Measurements from ENCODE around the gene VCX2.
"Not testable (repeated sequence)": the region's sequence is repeated elsewhere in the genome, so short reads cannot be mapped to it uniquely, and the experiment has no call there.

The VCX2 gene

DNA sequence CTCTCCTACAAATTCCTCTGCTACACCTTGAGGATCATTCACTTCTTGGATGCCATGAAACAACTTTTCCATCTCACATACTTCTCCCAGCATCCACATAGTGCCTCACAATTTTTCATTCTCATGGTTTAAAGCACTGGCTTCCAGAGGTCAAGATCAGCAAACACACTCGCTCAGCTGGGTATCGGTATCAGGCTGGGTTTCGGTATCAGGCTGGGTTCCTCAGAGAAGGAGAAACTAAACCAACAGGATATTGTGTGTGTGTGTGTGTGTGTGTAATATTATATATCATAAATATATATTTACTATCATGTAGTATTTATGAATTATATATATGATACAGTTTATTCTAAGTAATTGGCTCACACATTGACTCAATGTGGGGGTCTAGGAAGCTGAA is at the start of gene VCX2:
VCX2 (minus strand) TSS at position 99 of the 400 bp plus-strand sequence. CDS start 624 bp downstream, outside the sequence.
- H3K27ac Mint-ChIP-seq, H3K9me3 Mint-ChIP-seq, H3K36me3 Mint-ChIP-seq, H3K27me3 Mint-ChIP-seq, H3K4me3 Mint-ChIP-seq, H3K4me1 Mint-ChIP-seq: not testable (repeated sequence)

DNA sequence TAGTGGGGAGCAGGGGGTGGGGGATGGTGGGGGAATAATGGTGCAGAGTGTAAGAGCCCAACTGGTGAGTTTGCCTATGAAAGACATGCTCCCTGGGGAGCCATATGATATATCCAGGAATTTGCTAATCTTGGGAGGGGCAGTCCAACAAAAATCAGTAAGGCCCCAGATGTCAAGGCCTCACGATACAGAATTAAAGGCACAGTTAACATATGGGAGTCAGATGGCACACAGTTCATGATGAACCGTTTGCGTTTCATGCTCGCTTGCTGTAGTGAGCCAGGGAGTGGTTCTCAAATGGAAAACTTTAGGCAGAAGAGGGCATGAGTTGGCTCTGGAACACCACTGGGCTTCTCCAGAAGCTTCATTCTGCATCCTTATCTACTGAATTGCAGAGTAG is 33.9 kb upstream of the VCX2 start:
- H3K4me1 Mint-ChIP-seq, result no peaks in the 10 kb centered on the region
- H3K9me3 Mint-ChIP-seq, result no peaks in the 10 kb centered on the region
- H3K4me3 Mint-ChIP-seq, result no peak overlapping the region
- no peaks in the 10 kb centered on the region for H3K27me3 Mint-ChIP-seq
- no peak overlapping the region for H3K27ac Mint-ChIP-seq
- no peaks in the 10 kb centered on the region for H3K36me3 Mint-ChIP-seq

DNA sequence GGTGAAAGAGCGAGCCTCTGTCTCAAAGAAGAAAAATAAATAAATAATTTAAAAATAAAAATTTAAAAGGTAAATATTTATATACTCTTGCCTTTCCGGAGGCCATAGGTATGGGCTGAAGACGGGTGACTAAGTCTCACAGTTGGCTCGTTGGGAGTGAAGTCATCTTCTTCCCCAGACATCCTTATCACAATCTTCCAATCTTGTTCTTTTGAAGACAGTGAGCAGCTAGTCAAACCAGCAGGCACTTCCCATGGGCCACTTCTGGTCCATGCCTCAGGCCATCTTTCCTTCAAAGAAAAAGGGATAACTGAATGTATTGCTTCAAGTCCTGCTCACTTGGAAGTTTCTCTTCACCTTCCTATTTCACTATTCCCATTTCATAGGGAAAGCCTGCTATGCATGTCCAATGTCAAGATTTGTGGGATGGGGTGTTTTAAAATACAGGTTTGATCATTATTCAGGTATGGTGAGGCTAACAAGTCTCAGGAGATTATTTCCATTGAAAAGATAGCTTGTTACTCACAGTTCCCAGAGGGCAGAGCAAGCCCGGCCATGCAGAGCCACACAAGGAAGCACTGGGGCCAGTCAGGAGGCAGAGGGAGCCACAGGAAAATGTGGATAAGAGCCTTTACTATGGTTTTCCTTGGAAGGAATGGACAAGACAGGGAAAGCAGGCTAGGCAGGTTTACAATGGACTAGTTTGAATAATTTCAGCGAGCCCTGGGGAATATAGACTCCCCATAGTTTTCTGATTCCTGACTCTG is 33.3 kb upstream of the VCX2 start:
- Mint-ChIP-seq H3K9me3 (no peaks in the 10 kb centered on the region), H3K27me3 (no peaks in the 10 kb centered on the region), H3K4me3 (no peak overlapping the region), H3K27ac (no peak overlapping the region), H3K36me3 (no peaks in the 10 kb centered on the region), H3K4me1 (no peaks in the 10 kb centered on the region)

DNA sequence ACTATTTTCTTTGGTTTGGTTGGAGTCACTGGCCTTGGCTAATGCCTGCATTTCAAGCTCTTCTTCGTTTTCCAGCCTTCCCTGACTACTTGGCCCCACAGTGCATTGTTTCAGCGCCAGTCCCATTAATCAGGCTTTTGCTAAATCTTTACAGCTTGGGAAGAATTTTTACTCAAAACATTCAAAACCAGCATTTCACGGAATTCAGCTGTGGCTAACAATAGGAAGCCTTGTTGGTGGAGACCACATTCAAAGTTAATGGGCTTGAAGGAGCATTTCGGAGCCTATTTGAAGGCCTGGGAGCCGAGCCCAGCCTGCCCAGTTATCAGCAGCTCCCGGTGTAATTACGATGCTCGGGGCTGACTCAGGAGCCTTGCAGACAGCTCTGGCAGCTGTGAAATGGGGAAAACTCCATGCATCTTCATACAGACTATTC is 30.8 kb upstream of the VCX2 start:
- no peaks in the 10 kb centered on the region for H3K4me1 Mint-ChIP-seq
- H3K9me3 Mint-ChIP-seq, result no peaks in the 10 kb centered on the region
- H3K27ac Mint-ChIP-seq, result no peak overlapping the region
- H3K36me3 Mint-ChIP-seq, result no peaks in the 10 kb centered on the region
- H3K27me3 Mint-ChIP-seq, result no peaks in the 10 kb centered on the region
- H3K4me3 Mint-ChIP-seq, result no peak overlapping the region

DNA sequence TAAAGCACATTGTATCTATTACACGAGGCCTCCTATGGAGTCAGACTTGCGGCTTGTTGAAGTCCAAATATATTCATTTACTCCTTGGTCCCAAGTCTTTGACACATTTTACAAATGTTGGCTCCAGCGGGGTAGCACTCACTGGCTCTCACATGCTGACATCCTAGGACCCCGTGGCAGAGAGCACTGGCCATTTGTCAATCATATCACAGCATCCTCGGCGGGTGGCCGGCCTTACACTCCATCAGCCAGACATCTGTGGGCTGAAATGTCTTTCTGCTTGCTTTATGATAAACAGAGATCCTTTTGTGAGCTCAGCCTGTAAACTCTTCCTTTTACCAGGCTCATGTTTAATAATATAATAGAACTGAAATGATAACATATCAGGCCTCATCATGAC is 25.7 kb upstream of the VCX2 start:
- no peaks in the 10 kb centered on the region for H3K9me3 Mint-ChIP-seq
- no peaks in the 10 kb centered on the region for H3K36me3 Mint-ChIP-seq
- no peak overlapping the region for H3K27ac Mint-ChIP-seq
- no peaks in the 10 kb centered on the region for H3K4me1 Mint-ChIP-seq
- no peak overlapping the region for H3K4me3 Mint-ChIP-seq
- no peaks in the 10 kb centered on the region for H3K27me3 Mint-ChIP-seq

DNA sequence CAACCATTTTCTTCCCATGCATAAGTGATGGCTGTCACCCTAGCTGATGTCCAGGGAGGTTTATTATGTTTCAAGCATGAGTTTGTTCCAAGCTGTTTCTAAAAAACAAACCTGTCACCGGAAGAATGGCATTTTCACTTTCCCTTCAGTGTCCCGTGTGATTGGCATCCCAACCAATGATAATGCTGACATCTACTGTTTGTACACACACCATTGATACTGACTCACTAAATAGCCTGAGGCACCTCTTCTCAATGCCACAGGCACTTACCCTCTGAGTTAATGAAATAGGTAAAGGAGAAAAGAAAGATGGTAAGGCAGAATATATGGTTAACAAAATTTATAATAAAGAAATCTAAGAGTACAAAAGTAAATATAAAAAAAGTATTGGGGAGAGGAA is 23.1 kb upstream of the VCX2 start:
- H3K36me3 Mint-ChIP-seq, result no peaks in the 10 kb centered on the region
- no peak overlapping the region for H3K4me3 Mint-ChIP-seq
- H3K4me1 Mint-ChIP-seq, result no peaks in the 10 kb centered on the region
- H3K27me3 Mint-ChIP-seq, result no peaks in the 10 kb centered on the region
- H3K27ac Mint-ChIP-seq, result no peak overlapping the region
- no peaks in the 10 kb centered on the region for H3K9me3 Mint-ChIP-seq

DNA sequence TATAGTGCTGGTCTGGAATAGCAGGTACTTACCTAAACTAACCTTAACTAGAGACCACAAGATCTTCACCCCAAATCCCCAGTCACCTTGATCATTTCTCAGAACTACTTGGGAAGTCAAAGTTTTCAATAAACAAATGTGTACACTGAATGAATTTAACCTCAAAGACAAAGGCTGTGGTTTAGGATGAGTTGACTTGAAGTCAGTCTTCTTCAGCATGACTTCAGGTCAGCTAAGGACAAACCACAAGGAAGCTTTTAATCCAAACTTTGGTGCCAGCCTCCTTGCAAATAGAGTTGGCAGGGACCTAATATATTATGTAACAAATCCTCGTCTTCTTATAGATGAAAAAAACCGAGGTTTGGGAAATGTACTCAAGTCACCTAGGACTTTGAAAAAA is 21.2 kb upstream of the VCX2 start:
- Mint-ChIP-seq H3K27ac (no peak overlapping the region), H3K4me3 (no peak overlapping the region), H3K36me3 (no peaks in the 10 kb centered on the region), H3K4me1 (no peaks in the 10 kb centered on the region), H3K9me3 (no peaks in the 10 kb centered on the region), H3K27me3 (no peaks in the 10 kb centered on the region)

DNA sequence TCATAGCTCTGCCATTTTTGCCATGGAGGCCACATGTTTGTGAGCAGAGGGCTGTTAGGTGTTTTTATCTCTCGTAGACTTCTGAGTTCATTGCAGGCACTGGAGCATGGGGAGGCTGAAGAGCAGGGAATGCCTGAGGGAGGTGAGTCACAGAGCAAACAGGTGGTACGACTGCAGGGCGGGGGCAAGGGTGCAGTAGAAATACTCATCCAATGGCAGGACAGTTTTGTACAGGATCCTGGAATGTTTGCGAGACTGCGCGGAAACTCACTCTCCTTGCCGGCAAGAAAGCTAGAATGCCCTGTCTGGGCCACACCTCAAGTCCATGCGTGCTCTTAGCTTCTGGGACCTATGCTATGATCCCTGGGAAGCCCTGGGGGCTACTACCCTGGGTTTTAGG is 20.0 kb upstream of the VCX2 start:
- Mint-ChIP-seq H3K27me3 (no peaks in the 10 kb centered on the region), H3K27ac (no peak overlapping the region), H3K4me1 (no peaks in the 10 kb centered on the region), H3K36me3 (no peaks in the 10 kb centered on the region), H3K4me3 (no peak overlapping the region), H3K9me3 (no peaks in the 10 kb centered on the region)

DNA sequence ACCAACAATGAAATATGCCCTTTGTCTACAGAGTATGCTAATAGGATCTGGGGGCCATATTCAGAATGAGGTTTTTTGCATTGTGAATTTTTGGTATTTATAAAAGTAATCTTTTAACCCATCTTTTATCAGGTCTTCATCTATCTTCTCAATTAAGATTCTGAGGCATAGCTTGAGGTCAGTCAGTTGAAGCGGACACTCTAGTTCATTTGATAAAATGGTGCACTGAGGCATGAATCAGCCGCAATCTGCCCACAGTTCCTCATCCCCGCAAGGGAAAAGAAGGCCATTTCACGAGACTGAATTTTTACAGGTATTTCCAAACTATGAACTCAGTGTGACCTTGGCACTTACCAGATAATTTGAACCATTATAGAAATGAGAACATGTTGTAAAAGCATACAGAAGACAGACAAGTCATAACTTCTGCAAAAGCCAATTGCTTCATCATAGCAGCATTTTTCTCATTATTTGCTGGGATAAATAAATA is 19.3 kb upstream of the VCX2 start:
- Mint-ChIP-seq H3K36me3 (no peaks in the 10 kb centered on the region), H3K27ac (no peak overlapping the region)

DNA sequence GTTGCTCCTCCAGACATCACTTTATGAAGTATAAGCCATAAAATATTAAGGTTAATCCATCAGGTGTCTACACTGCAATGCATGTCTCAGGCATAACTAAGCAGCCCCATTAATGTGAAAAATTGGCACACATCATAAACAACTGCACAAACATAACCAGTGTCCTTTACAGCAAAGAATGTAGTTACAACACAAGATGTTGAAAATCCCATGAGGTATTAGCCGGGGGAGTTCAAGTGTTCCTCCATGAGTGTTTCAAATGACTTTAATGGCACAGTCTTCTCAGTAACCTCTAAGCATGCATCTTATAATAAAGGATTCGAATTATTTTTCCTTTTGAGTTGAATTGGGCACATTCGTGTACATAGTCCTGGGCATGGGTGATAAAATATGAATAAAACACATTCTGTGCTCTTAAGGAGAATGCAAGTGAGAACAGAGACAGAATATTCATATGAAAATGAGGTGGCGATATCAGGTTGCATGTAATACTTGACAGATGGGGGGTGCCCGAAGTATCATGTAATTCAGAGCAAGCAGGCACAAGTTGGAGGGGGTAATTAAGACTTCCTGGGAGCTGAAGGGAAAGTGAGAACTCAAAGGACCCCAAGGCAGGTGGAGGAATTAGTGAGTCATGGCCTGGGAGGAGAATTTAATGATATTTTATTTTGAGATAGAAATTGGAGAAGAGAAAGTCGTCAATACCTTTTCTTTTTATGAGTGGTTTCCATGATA is 18.2 kb upstream of the VCX2 start:
- Mint-ChIP-seq H3K36me3 (no peaks in the 10 kb centered on the region), H3K27ac (no peak overlapping the region), H3K9me3 (no peaks in the 10 kb centered on the region), H3K27me3 (no peaks in the 10 kb centered on the region), H3K4me3 (no peak overlapping the region), H3K4me1 (no peaks in the 10 kb centered on the region)

More for the DNA sequence above, 19.3 kb upstream of the VCX2 start:
- Mint-ChIP-seq H3K4me3 (no peak overlapping the region), H3K9me3 (no peaks in the 10 kb centered on the region), H3K27me3 (no peaks in the 10 kb centered on the region), H3K4me1 (no peaks in the 10 kb centered on the region)

DNA sequence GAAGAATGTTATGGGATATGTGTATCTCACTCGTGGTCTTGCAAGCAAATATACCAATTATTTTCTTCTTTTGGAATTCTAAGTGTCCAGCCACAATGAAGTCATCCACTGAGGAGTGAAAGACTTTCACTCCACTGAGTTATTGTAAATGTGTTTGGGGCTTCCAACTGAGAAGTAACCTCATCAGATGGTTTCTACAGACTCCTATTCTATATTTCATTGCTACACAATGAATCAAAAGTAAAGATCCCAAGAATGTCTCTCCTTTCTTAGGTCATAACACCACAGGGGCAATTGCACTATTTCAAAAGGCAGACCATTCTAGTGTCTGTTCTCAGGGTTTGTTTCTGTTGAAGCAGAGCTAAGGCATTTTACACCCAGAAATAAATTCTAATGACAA is 12.3 kb upstream of the VCX2 start:
- no peaks in the 10 kb centered on the region for H3K9me3 Mint-ChIP-seq
- no peaks in the 10 kb centered on the region for H3K27me3 Mint-ChIP-seq
- H3K4me1 Mint-ChIP-seq, result no peaks in the 10 kb centered on the region
- H3K4me3 Mint-ChIP-seq, result no peak overlapping the region
- H3K36me3 Mint-ChIP-seq, result no peaks in the 10 kb centered on the region
- no peak overlapping the region for H3K27ac Mint-ChIP-seq

DNA sequence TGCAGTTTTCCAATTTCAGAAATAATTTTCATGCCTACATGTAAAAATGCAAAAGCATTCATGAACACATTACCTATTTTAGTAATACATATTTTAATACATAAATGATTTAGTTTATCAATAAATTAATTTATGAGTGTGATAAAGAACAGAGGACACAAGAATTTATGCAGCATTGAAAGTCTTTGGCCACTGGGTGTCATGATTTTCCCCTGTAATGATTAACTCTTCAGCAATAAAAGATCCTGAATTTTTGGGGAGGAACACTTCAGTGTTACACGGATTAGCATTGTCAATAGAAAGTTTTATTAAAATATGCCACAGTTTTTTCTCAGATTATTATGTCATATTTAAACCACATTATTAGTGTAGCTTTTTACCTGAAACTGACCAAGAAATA is 8.6 kb upstream of the VCX2 start:
- Mint-ChIP-seq H3K27ac (no peak overlapping the region), H3K4me3 (no peak overlapping the region), H3K27me3 (no peaks in the 10 kb centered on the region), H3K36me3 (peaks cover 4% of the 10 kb centered on the region), H3K9me3 (no peaks in the 10 kb centered on the region), H3K4me1 (no peaks in the 10 kb centered on the region)

DNA sequence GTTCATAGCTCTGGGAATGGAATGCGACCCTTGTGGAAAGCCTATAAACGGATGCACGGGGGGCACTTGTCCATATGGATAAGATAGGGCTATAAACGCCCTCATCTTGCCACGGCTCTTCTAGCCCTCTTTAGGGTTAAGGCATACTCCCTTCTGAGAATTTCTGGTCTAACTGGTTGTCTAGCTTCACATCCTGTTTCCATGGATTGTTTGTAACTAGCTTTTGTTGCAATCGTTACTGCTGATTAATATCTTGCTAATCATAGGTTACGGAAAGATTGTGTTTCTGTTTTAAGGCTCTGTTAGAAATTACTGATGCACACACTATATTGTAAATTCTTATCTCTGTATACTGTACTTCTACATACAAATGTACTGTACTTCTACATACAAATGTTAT is 17.1 kb downstream of the VCX2 start:
- H3K36me3 Mint-ChIP-seq, H3K27me3 Mint-ChIP-seq, H3K9me3 Mint-ChIP-seq, H3K27ac Mint-ChIP-seq, H3K4me1 Mint-ChIP-seq, H3K4me3 Mint-ChIP-seq: not testable (repeated sequence)

DNA sequence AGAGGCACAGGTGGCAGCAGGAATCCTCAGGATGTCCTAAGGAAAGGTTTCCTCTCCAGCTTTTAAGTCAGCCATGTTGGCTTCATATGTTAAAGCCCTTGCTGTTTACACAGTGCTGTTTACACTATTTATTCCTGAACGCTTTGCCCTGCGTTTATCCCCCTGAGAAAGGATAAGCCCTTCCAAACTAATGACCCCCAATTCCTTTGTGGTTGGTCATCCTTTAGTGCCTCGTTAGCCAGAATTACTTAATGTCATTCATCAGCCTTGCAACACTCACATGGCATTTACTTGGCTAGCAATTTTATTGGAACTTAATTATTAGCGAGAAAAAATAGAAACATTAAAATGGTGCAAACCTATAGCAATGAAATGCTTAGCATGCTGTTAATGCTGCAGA is 23.8 kb downstream of the VCX2 start:
- no peak overlapping the region for H3K4me3 Mint-ChIP-seq
- no peaks in the 10 kb centered on the region for H3K4me1 Mint-ChIP-seq
- H3K27me3 Mint-ChIP-seq, result no peaks in the 10 kb centered on the region
- peaks cover 2% of the 10 kb centered on the region for H3K36me3 Mint-ChIP-seq
- no peak overlapping the region for H3K27ac Mint-ChIP-seq
- peaks cover 4% of the 10 kb centered on the region for H3K9me3 Mint-ChIP-seq

DNA sequence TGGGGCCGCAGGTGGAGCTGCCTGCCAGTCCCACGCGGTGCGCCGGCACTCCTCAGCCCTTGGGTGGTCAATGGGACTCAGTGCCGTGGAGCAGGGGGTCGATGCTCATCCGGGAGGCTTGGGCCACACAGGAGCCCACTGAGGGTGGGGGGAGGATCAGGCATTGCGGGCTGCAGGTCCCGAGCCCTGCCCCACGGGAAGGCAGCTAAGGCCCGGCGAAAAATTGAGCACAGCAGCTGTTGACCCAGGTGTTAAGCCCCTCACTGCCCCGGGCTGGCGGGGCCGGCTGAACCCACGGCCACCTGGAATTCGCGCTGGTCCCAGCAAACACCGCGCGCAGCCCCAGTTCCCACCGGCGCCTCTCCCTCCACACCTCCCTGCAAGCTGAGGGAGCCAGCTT is 26.1 kb downstream of the VCX2 start:
- peaks cover 2% of the 10 kb centered on the region for H3K36me3 Mint-ChIP-seq
- no peaks in the 10 kb centered on the region for H3K27me3 Mint-ChIP-seq
- no peak overlapping the region for H3K4me3 Mint-ChIP-seq
- H3K27ac Mint-ChIP-seq, result no peak overlapping the region
- H3K9me3 Mint-ChIP-seq, result no peaks in the 10 kb centered on the region
- no peaks in the 10 kb centered on the region for H3K4me1 Mint-ChIP-seq

DNA sequence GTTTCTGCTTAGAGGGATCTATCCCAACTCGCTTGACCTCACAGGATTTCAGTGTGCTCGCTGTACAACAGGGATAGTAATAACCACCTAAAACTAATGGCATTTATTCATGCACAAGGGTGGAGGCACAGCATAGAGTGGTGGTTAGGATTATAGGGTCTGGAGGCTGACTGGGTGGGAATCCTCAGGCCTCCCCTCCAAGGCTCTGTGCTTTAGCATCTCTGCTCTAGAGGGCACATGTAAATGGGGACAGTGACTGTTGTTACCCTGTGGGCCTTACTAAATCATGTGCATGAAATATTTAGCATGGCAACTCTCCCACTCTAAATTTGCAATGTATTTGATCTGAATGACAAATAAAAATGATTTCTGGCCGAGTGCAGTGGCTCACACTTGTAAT is 29.2 kb downstream of the VCX2 start:
- H3K4me3 Mint-ChIP-seq, result no peak overlapping the region
- no peaks in the 10 kb centered on the region for H3K9me3 Mint-ChIP-seq
- no peaks in the 10 kb centered on the region for H3K27me3 Mint-ChIP-seq
- no peaks in the 10 kb centered on the region for H3K36me3 Mint-ChIP-seq
- no peaks in the 10 kb centered on the region for H3K4me1 Mint-ChIP-seq
- no peak overlapping the region for H3K27ac Mint-ChIP-seq
